ENCODE results near the gene IL10RA.
"Not testable (repeated sequence)": the region's sequence is repeated elsewhere in the genome, so short reads cannot be mapped to it uniquely, and the experiment has no call there.

IL10RA gene

GRCh38 chr11:117962826-117963225 lies 23.4 kb upstream of the IL10RA start:
- no peak for DNase-seq (ENCODE audit: low spot score)

- no peak for DNase-seq (ENCODE audit: low spot score)
Observed at GRCh38 chr11:117966908-117967307, 19.3 kb upstream of the IL10RA start.

GRCh38 chr11:117969160-117969991 lies 16.8 kb upstream of the IL10RA start:
- no peak for DNase-seq (ENCODE audit: low spot score)

- DNase-seq (ENCODE audit: low spot score): no peak
Observed at GRCh38 chr11:117970400-117971024, 15.7 kb upstream of the IL10RA start.

GRCh38 chr11:117972044-117972443 lies 14.2 kb upstream of the IL10RA start:
- DNase-seq (ENCODE audit: low spot score): no peak

DNA sequence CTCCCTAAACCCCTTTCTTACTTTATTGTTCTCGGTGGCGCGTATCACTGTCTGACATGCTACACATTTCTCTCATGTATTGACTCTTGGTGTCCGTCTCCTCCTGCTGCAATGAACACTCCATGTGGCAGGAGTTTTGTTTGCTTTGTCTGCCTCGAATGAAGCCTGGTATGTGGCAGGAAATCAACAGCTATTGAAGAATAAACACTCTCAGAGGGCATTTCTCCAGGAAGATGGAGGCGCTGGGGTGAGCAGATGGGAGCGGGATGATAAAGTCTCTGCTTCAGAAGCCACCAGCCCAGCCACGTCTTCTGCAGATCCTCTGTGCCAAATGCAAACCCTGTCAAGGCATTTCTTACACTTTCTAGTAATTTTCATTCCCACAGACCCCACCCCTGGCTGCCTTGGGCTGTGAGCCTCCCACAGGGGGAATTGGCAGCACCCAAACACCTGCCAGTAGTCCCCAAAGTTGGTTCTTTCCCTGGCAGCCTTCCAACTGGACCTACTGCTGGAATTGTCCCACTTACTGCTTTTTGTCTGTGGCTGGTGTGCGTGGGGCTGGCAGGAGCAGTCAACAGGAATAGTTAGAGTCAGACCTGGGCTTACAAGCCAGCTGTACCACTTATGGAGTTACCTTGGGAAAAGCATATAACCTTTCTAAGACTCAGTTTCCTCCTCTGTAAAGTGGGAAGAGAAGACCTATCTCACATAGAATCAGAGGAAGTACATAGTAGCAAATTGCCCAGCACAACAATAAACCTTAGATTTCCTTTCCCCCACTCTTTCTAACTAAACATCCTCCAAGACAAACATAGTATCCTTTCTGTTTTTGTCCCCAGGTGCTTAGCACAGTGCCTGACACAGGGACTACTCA lies 13.3 kb upstream of the IL10RA start:
- no peak for DNase-seq (ENCODE audit: low spot score)

DNA sequence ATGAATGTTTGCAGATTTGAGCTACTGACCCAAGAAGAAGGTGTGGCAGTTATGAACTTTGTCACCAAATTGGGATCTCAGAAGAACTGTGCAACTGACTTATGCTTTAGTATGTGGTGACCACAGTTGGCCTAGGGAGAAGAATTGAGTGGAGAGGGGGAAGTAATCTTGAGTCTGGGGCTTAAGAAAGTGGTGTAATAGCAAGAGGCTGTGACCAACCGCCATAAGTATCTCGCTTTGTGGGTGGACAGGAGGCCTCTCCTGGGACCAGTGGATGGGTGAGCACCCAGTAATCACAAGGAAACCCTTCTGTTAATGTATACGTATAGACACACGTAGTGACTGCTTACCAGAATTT lies 12.7 kb upstream of the IL10RA start:
- DNase-seq (ENCODE audit: low spot score): no peak

DNA sequence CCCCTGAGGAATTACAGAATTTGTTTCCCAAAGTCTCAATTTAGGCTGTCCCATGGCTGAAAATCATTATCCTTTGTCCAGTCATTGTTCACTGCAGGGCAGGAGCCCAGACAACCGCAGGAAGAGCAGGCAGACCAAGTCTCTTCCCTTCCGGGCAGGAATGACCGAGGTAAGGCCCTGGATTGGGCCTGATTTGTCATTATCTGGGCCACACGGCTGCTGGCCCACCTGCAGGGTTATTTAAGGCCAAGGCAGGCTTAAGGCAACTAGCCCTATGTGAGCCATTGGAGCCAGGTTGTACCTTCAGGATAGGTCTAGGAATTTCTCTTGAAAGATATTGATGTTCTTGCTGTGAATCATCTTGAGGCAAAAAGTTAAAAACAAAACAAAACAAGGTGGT lies 9.7 kb upstream of the IL10RA start:
- no peak for DNase-seq (ENCODE audit: low spot score)

- DNase-seq (ENCODE audit: low spot score): no peak
Observed at GRCh38 chr11:117977029-117977428, 9.2 kb upstream of the IL10RA start.

DNA sequence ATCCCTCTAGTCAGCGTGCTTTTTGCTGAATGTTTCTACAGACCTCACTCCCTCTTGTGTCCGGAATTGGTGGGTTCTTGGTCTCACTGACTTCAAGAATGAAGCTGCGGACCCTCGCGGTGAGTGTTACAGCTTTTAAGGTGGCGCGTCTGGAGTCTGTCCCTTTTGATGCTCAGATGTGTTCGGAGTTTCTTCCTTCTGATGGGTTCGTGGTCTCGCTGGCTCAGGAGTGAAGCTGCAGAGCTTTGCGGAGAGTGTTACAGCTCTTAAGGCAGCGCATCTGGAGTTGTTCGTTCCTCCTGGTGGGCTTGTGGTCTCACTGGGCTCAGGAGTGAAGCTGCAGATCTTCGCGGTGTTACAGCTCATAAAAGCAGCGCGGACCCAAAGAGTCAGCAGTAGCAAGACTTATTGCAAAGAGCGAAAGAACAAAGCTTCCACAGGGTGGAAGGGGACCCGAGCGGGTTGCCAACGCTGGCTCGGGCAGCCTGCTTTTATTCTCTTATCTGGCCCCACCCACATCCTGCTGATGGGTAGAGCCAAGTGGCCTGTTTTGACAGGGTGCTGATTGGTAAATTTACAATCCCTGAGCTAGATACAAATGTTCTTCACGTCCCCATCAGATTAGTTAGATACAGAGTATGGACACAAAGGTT lies 8.5 kb upstream of the IL10RA start:
- not testable (repeated sequence) for DNase-seq (ENCODE audit: low spot score)

GRCh38 chr11:117978291-117978910 lies 7.8 kb upstream of the IL10RA start:
- DNase-seq (ENCODE audit: low spot score): not testable (repeated sequence)

DNA sequence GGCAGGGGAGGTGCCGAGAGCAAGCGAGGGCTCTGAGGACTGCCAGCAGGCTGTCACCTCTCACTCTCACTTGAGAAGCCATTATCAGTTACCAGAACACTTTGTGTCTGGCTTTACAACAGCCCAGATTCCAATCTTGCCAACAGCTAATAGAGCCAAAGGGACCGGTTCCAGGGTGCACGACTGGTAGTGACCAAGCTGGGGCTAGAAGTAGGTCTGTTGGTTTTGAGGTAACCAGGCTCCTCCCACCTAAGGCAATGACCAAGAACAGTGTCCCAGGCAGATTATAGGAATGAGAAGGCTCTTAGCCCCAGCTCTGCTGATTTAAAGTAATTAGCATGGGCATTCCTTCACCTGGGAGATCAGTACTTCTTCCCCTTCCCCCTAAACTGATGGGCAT lies 7.2 kb upstream of the IL10RA start:
- no peak for DNase-seq (ENCODE audit: low spot score)

DNA sequence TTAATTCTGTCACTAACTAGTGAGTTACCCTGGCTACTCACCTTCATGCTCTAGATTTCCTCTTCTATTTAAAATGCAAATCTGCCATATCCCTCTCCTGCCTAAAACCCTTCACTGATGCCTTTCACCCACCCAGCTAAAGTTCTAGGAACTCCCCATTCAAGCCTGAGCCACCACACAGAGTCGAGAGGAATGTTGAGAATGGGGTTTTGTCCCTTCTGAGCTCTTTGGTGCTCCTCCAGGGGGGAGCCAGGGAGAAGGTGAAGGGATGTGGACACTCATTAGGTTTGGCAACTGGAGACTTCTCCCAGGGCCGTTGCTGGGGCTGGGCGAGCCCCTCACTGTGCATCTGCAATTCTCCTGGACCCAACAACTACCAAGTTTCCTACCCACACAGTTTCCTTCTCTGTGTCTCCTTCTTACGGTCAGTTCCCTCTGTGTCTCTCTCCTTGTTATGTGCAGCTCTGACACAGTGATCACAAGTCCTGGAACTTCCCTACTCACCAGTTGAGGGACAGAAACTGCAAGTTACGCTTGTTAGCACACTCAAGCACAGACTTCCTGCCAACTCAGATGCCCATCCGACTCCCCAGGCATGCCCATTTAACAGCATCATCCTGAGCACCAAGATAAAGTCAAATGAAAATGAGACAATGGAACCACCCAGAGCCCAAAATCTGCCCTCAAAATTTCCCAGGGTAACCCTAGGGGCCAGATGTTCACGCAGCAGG lies 6.5 kb upstream of the IL10RA start:
- DNase-seq (ENCODE audit: low spot score): no peak

- no peak for DNase-seq (ENCODE audit: low spot score)
Observed at GRCh38 chr11:117980280-117980679, 5.9 kb upstream of the IL10RA start.

- DNase-seq (ENCODE audit: low spot score): no peak
Observed at GRCh38 chr11:117980720-117981119, 5.5 kb upstream of the IL10RA start.

- no peak for DNase-seq (ENCODE audit: low spot score)
Observed at GRCh38 chr11:117983163-117983475, 3.1 kb upstream of the IL10RA start.

DNA sequence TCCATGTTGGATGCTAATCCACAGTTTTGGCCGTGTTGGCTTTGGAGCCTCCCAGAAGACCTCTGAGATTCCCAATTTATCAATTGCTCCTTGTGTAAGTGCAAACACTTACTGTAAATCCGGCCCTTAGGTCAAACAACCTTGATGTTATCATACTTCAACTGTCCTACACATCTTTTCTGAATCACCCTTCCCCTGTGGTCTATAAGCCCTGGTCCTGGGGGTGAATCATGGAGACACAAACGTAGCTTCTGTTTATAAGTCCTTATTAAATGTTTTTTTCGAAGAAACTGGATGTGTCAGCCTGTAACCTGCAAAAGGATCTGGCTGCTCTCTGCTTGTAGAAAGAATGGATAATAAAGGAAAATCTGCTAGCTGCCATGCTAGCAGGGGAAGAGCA lies 1.7 kb upstream of the IL10RA start:
- no peak for DNase-seq (ENCODE audit: low spot score)

GRCh38 chr11:117986981-117987574 lies 884 bp downstream of the IL10RA start:
- DNase-seq (ENCODE audit: low spot score): no peak

DNA sequence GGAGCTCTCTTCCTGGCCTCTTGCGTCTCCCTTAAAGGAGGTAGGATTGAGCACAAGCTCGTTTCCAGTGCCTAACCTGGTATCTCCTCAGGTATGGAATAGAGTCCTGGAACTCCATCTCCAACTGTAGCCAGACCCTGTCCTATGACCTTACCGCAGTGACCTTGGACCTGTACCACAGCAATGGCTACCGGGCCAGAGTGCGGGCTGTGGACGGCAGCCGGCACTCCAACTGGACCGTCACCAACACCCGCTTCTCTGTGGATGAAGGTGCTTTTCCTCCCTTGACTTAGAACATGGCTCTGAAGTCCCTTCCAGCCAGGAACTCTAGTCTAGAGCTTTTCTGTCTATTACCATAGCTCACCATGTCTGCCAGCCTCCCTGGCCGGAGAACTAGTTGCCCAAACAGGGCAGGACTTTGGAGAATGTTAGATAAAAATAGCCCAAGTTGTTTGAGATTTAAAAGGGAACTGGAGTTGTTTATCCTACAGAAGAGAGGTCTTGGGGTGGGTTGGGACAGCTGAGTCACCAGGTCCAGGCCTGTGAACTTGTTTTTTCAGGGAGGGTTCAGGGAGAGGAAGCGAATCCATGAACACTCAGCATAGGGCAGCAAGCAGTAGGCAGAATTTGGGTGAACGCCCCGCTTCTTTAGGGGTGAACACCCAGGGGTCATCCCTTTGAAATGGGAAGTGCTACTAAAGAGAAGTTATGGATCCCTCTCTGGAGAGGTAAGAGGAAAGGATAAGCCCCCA lies 3.3 kb downstream of the IL10RA start:
- DNase-seq (ENCODE audit: low spot score): no peak

GRCh38 chr11:117992136-117992535 lies 5.9 kb downstream of the IL10RA start:
- no peak for DNase-seq (ENCODE audit: low spot score)

Measured in D341Med (cell line).